GM12878 (cell line): ENCODE measurements around the gene LGI1. TPM values are rescaled to one million over a fixed set of nuclear protein-coding genes. Genes with fewer than 3 reads are reported as not detected.

Experiments used
- ATAC-seq: fragments of 200-7000 bp; cut with Tn5 transposase; 3 replicates; pipeline ENCODE4 v1.9.1; 2020; ENCODE audit warnings: mild to moderate bottlenecking, moderate library complexity
- BruUV-seq: library from RNA; stranded (reverse); fragments of 400-500 nt; replicated peaks from 2 replicates; lab custom pipeline; 2021; lab: Mats Ljungman, UMichigan
- CTCF ChIA-PET: fragments of 300-600 bp; sonication (Branson Sonifier 250); formaldehyde crosslinking; extraction: SDS; loops from one replicate; lab custom pipeline; 2021; ENCODE audit warnings: inconsistent platforms; lab: Yijun Ruan, JAX
- POLR2A ChIA-PET: fragments of 350-600 bp; formaldehyde crosslinking; extraction: SDS; loops from one replicate; lab custom pipeline; 2021; ENCODE audit warnings: inconsistent platforms; lab: Charles Lee
- RAD21 ChIA-PET: fragments of 300-600 bp; sonication (Branson Sonifier 250); formaldehyde crosslinking; loops from one replicate; lab custom pipeline; 2023; ENCODE audit warnings: antibody characterized with exemption; ENCODE audit not compliant: unreplicated experiment; lab: Charles Lee
- SMC1A ChIA-PET: fragments of 300-600 bp; sonication (Branson Sonifier 250); formaldehyde crosslinking; loops from one replicate; lab custom pipeline; 2023; ENCODE audit not compliant: unreplicated experiment, uncharacterized antibody; lab: Charles Lee
- DNase-seq: peaks from one replicate; pipeline ENCODE4 v3.0.0-alpha.2; 2011; ENCODE audit warnings: low read depth, low spot score
- FAIRE-seq: peaks from 3 replicates; lab custom pipeline; 2011; peaks lifted over from hg19 to GRCh38; lab: Jason Lieb, UNC
- H2AFZ ChIP-seq: 2 replicates; pipeline ENCODE4 v1.6.0; 2011; ENCODE audit warnings: low read depth, low read length, control low read depth; ENCODE audit not compliant: control insufficient read depth
- H3K27ac ChIP-seq: 2 replicates; pipeline ENCODE4 v1.5.1; 2011; ENCODE audit warnings: control low read depth; ENCODE audit not compliant: control insufficient read depth, insufficient read depth
- H3K27me3 ChIP-seq, 2 experiments: replicated peaks in 1 of 2; 2 replicates each; pipeline versions ENCODE4 v1.6.0 to v1.6.1; 2011; ENCODE audit warnings: low read length in 1 of 2; ENCODE audit not compliant: control insufficient read depth in 2 of 2, insufficient read depth in 2 of 2
- H3K36me3 ChIP-seq, 2 experiments: 2 replicates each; pipeline ENCODE4 v1.5.1; 2011; ENCODE audit warnings: low read length in 1 of 2; ENCODE audit not compliant: control insufficient read depth in 2 of 2, insufficient read depth in 2 of 2
- H3K4me1 ChIP-seq: 2 replicates; pipeline ENCODE4 v1.6.1; 2011; ENCODE audit warnings: mild to moderate bottlenecking, low read length, moderate library complexity, mixed read lengths; ENCODE audit not compliant: control insufficient read depth, insufficient read depth
- H3K4me2 ChIP-seq: 2 replicates; pipeline ENCODE4 v1.6.0; 2011; ENCODE audit warnings: control low read depth; ENCODE audit not compliant: control insufficient read depth, insufficient read depth
- H3K4me3 ChIP-seq: fragments of 200-600 bp; sonication (generic); 2 replicates; pipeline ENCODE4 v1.5.1; 2016
- H3K79me2 ChIP-seq: 2 replicates; pipeline ENCODE4 v1.6.0; 2011; ENCODE audit warnings: low read length; ENCODE audit not compliant: control insufficient read depth, insufficient read depth
- H3K9ac ChIP-seq: 2 replicates; pipeline ENCODE4 v1.8.0; 2011; ENCODE audit warnings: low read length, control low read depth, mixed read lengths; ENCODE audit not compliant: control insufficient read depth, insufficient read depth
- H3K9me3 ChIP-seq: replicated peaks from 3 replicates; pipeline ENCODE4 v1.5.1; 2011; ENCODE audit warnings: mild to moderate bottlenecking, low read length; ENCODE audit not compliant: control insufficient read depth, insufficient read depth
- H4K20me1 ChIP-seq: 2 replicates; pipeline ENCODE4 v1.6.0; 2011; ENCODE audit not compliant: control insufficient read depth, insufficient read depth
- CHD4 ChIP-seq: fragments of 200-600 bp; sonication (generic); IDR thresholded peaks from 2 replicates; pipeline ENCODE4 v1.6.1; 2016; ENCODE audit warnings: mild to moderate bottlenecking
- E4F1 ChIP-seq: fragments of 450-650 bp; IDR thresholded peaks from 2 replicates; pipeline ENCODE4 v1.6.1; 2018; ENCODE audit warnings: borderline replicate concordance, mild to moderate bottlenecking; ENCODE audit not compliant: partially characterized antibody
- MEF2B ChIP-seq: fragments of 450-650 bp; IDR thresholded peaks from 2 replicates; pipeline ENCODE4 v1.6.1; 2018; ENCODE audit warnings: mild to moderate bottlenecking, moderate library complexity; ENCODE audit not compliant: partially characterized antibody, poor library complexity, severe bottlenecking
- NFYB ChIP-seq: IDR thresholded peaks from 2 replicates; pipeline ENCODE4 v1.6.1; 2011; ENCODE audit warnings: low read depth, mild to moderate bottlenecking, low read length, improper control_type of control experiment, moderate library complexity; ENCODE audit not compliant: insufficient read depth
- NR2C2 ChIP-seq: IDR thresholded peaks from 2 replicates; pipeline ENCODE4 v1.6.1; 2011; ENCODE audit warnings: borderline replicate concordance, low read depth; ENCODE audit not compliant: control insufficient read depth, insufficient read length
- SIN3A ChIP-seq: IDR thresholded peaks from 2 replicates; pipeline ENCODE4 v1.6.1; 2012; ENCODE audit warnings: low read depth, low read length, improper control_type of control experiment
- SMC3 ChIP-seq: IDR thresholded peaks from 2 replicates; pipeline ENCODE4 v1.6.1; 2011; ENCODE audit warnings: low read length, improper control_type of control experiment, borderline replicate concordance
- STAT1 ChIP-seq: fragments of 450-650 bp; conservative IDR thresholded peaks from 2 replicates; pipeline ENCODE4 v1.6.1; 2014; ENCODE audit warnings: antibody characterized with exemption, mild to moderate bottlenecking
- YY1 ChIP-seq: IDR thresholded peaks from 2 replicates; pipeline ENCODE4 v1.6.1; 2011; ENCODE audit warnings: low read depth, mild to moderate bottlenecking, low read length
- WGBS: methylation state at CpG from one replicate; pipeline ENCODE4 v1.1.6; 2016; ENCODE audit warnings: low lambda C conversion rate; ENCODE audit not compliant: insufficient replicate concordance, insufficient coverage; ENCODE audit errors: missing lambda C conversion rate; 5-methylcytosine and 5-hydroxymethylcytosine counted together
- in situ Hi-C: fragments of 300-500 bp; cut with MboI; formaldehyde crosslinking; loops from 9 replicates; pipeline ENCODE4 v1.14.3; 2018; ENCODE audit warnings: mixed read lengths
- intact Hi-C: fragments of 100-400 bp; cut with micrococcal nuclease; formaldehyde crosslinking; loops from one replicate; pipeline ENCODE4 v1.14.2; 2022; ENCODE audit not compliant: unreplicated experiment
- polyA plus RNA-seq, 11 experiments: library from polyadenylated mRNA; depleted of rRNA in 4 of 11; unstranded in 6 of 11; stranded (reverse) in 5 of 11; fragments of >200 nt; fragmentation: Nextera tagmentation in 4 of 11; fragmentation: Illumina TruSeq in 1 of 11; extraction: Ambion mirVana in 4 of 11; extraction: Trizol in 1 of 11; gene quantifications; 1 replicate in 1 of 11; 2 replicates in 10 of 11; pipeline versions ENCODE4 v1.2.1 to v1.2.3, GENCODE V29; 2011 to 2016; ENCODE audit warnings: inconsistent platforms in 2 of 11, missing spikeins in 2 of 11, low read depth in 1 of 11
- total RNA-seq, 4 experiments: library from RNA; depleted of rRNA in 3 of 4; stranded (reverse); fragments of >200 nt in 3 of 4; fragmentation: Illumina TruSeq in 1 of 4; extraction: Trizol in 1 of 4; gene quantifications; 2 replicates each; pipeline versions ENCODE4 v1.2.1 to v1.2.3, GENCODE V29; 2013 to 2021

The LGI1 gene
- total and polyA plus RNA-seq, 10 of the 15 experiments (the other 5 are each of a cell fraction or from before 2014, with no cell fraction given): not detected

- ChIA-PET RAD21 (no interaction called here), CTCF (interaction anchor here (1.4 kb wide), 1 partner anchor 27 kb away, joined by 5 read pairs; no protein-coding TSS in a partner anchor), POLR2A (no interaction called here), SMC1A (no interaction called here)
- Histone ChIP-seq H3K4me3 (no peak overlapping the region), H3K9ac (no peak overlapping the region), H3K27me3 (peaks cover 0 to 2% of the 10 kb centered on the region in 2 experiments; a peak in 2 of 4 replicates), H3K79me2 (no peaks in the 10 kb centered on the region), H3K4me2 (no peak overlapping the region), H3K27ac (no peak overlapping the region), H4K20me1 (no peaks in the 10 kb centered on the region), H2AFZ (no peak overlapping the region), H3K36me3 (no peaks in the 10 kb centered on the region), H3K9me3 (no peaks in the 10 kb centered on the region), H3K4me1 (no peaks in the 10 kb centered on the region)
- TF ChIP-seq SIN3A (no peak), NR2C2 (no peak), SMC3 (no peak), MEF2B (no peak), YY1 (no peak), NFYB (no peak), E4F1 (no peak), STAT1 (no peak), CHD4 (no peak)
- DNase-seq (no peak), ATAC-seq (no peak), FAIRE-seq (no peak)
- WGBS: 0% methylated on average over 2 of the region's 2 CpGs
- BruUV-seq: no TSS peak
- in situ Hi-C loops: no loop called here
- intact Hi-C loops: no loop called here
Measured at GRCh38 chr10:93777092-93777491, 19.4 kb downstream of the LGI1 start.
